Liver (tissue), 9 donors: ENCODE measurements around the gene FER. TPM values are rescaled to one million over a fixed set of nuclear protein-coding genes. Genes with fewer than 3 reads are reported as not detected.

Experiments used
- DNase-seq: peaks from one replicate; pipeline ENCODE4 v3.0.0-alpha.2; 2017; ENCODE audit warnings: low spot score
- H3K27ac ChIP-seq, 2 donors: one replicate each; pipeline ENCODE4 v1.7.0; 2013; ENCODE audit warnings: inconsistent platforms in 2 of 2, low read length in 2 of 2, control low read depth in 1 of 2, low read depth in 1 of 2, mild to moderate bottlenecking in 1 of 2
- H3K27me3 ChIP-seq, 4 donors: one replicate each; pipeline versions ENCODE4 v1.6.1 to v1.7.0; 2013; ENCODE audit warnings: low read length in 3 of 4, inconsistent platforms in 1 of 4, mild to moderate bottlenecking in 1 of 4, moderate library complexity in 1 of 4; ENCODE audit not compliant: control insufficient read depth in 4 of 4, insufficient read depth in 4 of 4
- H3K36me3 ChIP-seq, 4 donors: one replicate each; pipeline versions ENCODE4 v1.6.1 to v1.7.0; 2013; ENCODE audit warnings: low read length in 3 of 4, mild to moderate bottlenecking in 3 of 4, low read depth in 1 of 4, moderate library complexity in 1 of 4; ENCODE audit not compliant: control insufficient read depth in 4 of 4, insufficient read depth in 3 of 4
- H3K4me1 ChIP-seq, 4 donors: one replicate each; pipeline versions ENCODE4 v1.6.1 to v1.7.0; 2013; ENCODE audit warnings: low read length in 3 of 4, mild to moderate bottlenecking in 3 of 4, moderate library complexity in 1 of 4; ENCODE audit not compliant: control insufficient read depth in 4 of 4, insufficient read depth in 4 of 4
- H3K4me3 ChIP-seq, 3 donors: one replicate each; pipeline versions ENCODE4 v1.6.1 to v1.7.0; 2013; ENCODE audit warnings: low read length in 3 of 3, control low read depth in 1 of 3, low read depth in 1 of 3, mild to moderate bottlenecking in 1 of 3
- H3K9ac ChIP-seq, 2 donors: one replicate each; pipeline ENCODE4 v1.7.0; 2013; ENCODE audit warnings: low read length in 2 of 2, mild to moderate bottlenecking in 2 of 2, moderate library complexity in 2 of 2, control low read depth in 1 of 2, low read depth in 1 of 2
- H3K9me3 ChIP-seq, 4 donors: one replicate each; pipeline versions ENCODE4 v1.6.1 to v1.7.0; 2013; ENCODE audit warnings: low read length in 3 of 4; ENCODE audit not compliant: control insufficient read depth in 4 of 4
- EGR1 ChIP-seq, 2 donors: IDR thresholded peaks; 2 replicates each; pipeline ENCODE4 v1.6.1; 2016 to 2018; ENCODE audit warnings: antibody characterized with exemption in 2 of 2, low read depth in 2 of 2
- FOXA1 ChIP-seq: IDR thresholded peaks from 2 replicates; pipeline ENCODE4 v1.6.1; 2016; ENCODE audit warnings: antibody characterized with exemption
- FOXA2 ChIP-seq: IDR thresholded peaks from 2 replicates; pipeline ENCODE4 v1.6.1; 2016; ENCODE audit warnings: antibody characterized with exemption
- GABPA ChIP-seq, 2 donors: IDR thresholded peaks in 1 of 2; conservative IDR thresholded peaks in 1 of 2; 2 replicates each; pipeline ENCODE4 v1.6.1; 2016; ENCODE audit warnings: antibody characterized with exemption in 2 of 2, mild to moderate bottlenecking in 1 of 2, moderate library complexity in 1 of 2
- HNF4A ChIP-seq, 2 donors: conservative IDR thresholded peaks; 2 replicates each; pipeline ENCODE4 v1.6.1; 2016; ENCODE audit warnings: antibody characterized with exemption in 2 of 2, mild to moderate bottlenecking in 2 of 2
- HNF4G ChIP-seq: IDR thresholded peaks from 2 replicates; pipeline ENCODE4 v1.6.1; 2016; ENCODE audit warnings: antibody characterized with exemption
- JUND ChIP-seq, 2 donors: IDR thresholded peaks; 2 replicates each; pipeline ENCODE4 v1.6.1; 2016; ENCODE audit warnings: antibody characterized with exemption in 2 of 2
- NR2F2 ChIP-seq: IDR thresholded peaks from 2 replicates; pipeline ENCODE4 v1.6.1; 2016; ENCODE audit warnings: antibody characterized with exemption
- RAD21 ChIP-seq, 2 donors: IDR thresholded peaks; 2 replicates each; pipeline ENCODE4 v1.6.1; 2016; ENCODE audit warnings: antibody characterized with exemption in 2 of 2, mild to moderate bottlenecking in 2 of 2
- RXRA ChIP-seq, 2 donors: IDR thresholded peaks; 2 replicates each; pipeline ENCODE4 v1.6.1; 2017 to 2018; ENCODE audit warnings: antibody characterized with exemption in 2 of 2, mild to moderate bottlenecking in 1 of 2
- SP1 ChIP-seq: IDR thresholded peaks from 2 replicates; pipeline ENCODE4 v1.6.1; 2018; ENCODE audit warnings: antibody characterized with exemption, mild to moderate bottlenecking
- YY1 ChIP-seq: IDR thresholded peaks from 2 replicates; pipeline ENCODE4 v1.6.1; 2016; ENCODE audit warnings: antibody characterized with exemption, mild to moderate bottlenecking
- WGBS: extraction: QIAGEN DNeasy Blood & Tissue Kit; methylation state at CpG from one replicate; pipeline ENCODE4 v1.1.7; 2013; 5-methylcytosine and 5-hydroxymethylcytosine counted together
- polyA plus RNA-seq, 2 donors: library from polyadenylated mRNA; stranded (reverse) in 1 of 2; unstranded in 1 of 2; fragments of 200-250 nt in 1 of 2; fragments of >200 nt in 1 of 2; fragmentation: Nextera tagmentation in 1 of 2; extraction: Ambion mirVana in 1 of 2; gene quantifications; one replicate each; pipeline versions ENCODE4 v1.2.1 to v1.2.3, GENCODE V29; 2013 to 2015
- total RNA-seq, 2 donors: library from RNA; depleted of rRNA; stranded (reverse); fragments of >200 nt; gene quantifications; one replicate each; pipeline ENCODE4 v1.2.3, GENCODE V29; 2014
- TF ChIP-seq, protein P1 (sequence below): IDR thresholded peaks from 2 replicates; pipeline ENCODE4 v1.6.1; 2016; ENCODE audit warnings: antibody characterized with exemption
- TF ChIP-seq, protein P2 (sequence below): fragments of 150-350 bp; IDR thresholded peaks from 2 replicates; pipeline ENCODE4 v1.5.1; 2017; ENCODE audit warnings: improper control_type of control experiment, low read depth, low read length; ENCODE audit not compliant: missing input control
- TF ChIP-seq, protein P3 (sequence below): IDR thresholded peaks from 2 replicates; pipeline ENCODE4 v1.6.1; 2016; ENCODE audit warnings: antibody characterized with exemption, mild to moderate bottlenecking
- donor health status: healthy.
- donor health status: healthy.
- donor health status: healthy.
- donor health status: healthy.
- donor health status: healthy.

FER gene
- total and polyA plus RNA-seq, 4 donors: 0.83 to 9.8 (median 5.9) TPM

DNA sequence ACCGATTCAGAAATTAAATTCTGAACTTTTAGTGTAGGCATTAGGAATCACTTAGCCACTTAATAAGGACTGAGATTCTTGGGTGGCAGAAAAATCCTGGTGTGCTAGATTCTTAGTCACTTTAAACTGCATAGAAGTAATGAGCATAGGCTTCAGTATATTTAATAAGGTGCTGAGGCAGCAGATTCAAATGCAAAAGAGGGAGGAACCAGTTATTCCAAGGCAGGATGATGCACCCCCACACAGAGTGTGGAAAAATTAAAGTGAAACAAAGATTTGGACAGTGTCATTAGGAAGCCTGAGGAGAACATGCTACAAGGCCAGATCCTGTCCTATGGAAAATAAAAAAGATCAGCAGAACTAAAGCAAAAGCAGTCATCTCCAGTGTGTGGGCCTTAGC, 444.3 kb downstream of the FER start:
- H3K9ac ChIP-seq: no peak overlapping the region
- WGBS: 98% methylated on average over 1 of the region's 1 CpG
- DNase-seq: no peak
- H3K27ac ChIP-seq: no peak overlapping the region
- no peak overlapping the region for H3K4me3 ChIP-seq
- no peaks in the 10 kb centered on the region for H3K9me3 ChIP-seq
- H3K27me3 ChIP-seq: no peaks in the 10 kb centered on the region
- peaks cover 0 to 2% (median 0%) of the 10 kb centered on the region in 4 donors for H3K4me1 ChIP-seq
- no peak for TF ChIP-seq YY1
- TF ChIP-seq HNF4A (conservative IDR thresholded peaks at IDR 0.05): no peak
- TF ChIP-seq EGR1 (IDR thresholded peaks at IDR 0.05; ENCODE audit: low read depth in 2 of 2): no peak
- TF ChIP-seq RAD21 (IDR thresholded peaks at IDR 0.05): no peak
- no peak for TF ChIP-seq NR2F2
- TF ChIP-seq FOXA2: no peak
- TF ChIP-seq, protein P1, sequence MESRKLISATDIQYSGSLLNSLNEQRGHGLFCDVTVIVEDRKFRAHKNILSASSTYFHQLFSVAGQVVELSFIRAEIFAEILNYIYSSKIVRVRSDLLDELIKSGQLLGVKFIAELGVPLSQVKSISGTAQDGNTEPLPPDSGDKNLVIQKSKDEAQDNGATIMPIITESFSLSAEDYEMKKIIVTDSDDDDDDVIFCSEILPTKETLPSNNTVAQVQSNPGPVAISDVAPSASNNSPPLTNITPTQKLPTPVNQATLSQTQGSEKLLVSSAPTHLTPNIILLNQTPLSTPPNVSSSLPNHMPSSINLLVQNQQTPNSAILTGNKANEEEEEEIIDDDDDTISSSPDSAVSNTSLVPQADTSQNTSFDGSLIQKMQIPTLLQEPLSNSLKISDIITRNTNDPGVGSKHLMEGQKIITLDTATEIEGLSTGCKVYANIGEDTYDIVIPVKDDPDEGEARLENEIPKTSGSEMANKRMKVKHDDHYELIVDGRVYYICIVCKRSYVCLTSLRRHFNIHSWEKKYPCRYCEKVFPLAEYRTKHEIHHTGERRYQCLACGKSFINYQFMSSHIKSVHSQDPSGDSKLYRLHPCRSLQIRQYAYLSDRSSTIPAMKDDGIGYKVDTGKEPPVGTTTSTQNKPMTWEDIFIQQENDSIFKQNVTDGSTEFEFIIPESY: no peak
- TF ChIP-seq SP1: no peak
- no peak for TF ChIP-seq JUND (IDR thresholded peaks at IDR 0.05)
- TF ChIP-seq, protein P2, sequence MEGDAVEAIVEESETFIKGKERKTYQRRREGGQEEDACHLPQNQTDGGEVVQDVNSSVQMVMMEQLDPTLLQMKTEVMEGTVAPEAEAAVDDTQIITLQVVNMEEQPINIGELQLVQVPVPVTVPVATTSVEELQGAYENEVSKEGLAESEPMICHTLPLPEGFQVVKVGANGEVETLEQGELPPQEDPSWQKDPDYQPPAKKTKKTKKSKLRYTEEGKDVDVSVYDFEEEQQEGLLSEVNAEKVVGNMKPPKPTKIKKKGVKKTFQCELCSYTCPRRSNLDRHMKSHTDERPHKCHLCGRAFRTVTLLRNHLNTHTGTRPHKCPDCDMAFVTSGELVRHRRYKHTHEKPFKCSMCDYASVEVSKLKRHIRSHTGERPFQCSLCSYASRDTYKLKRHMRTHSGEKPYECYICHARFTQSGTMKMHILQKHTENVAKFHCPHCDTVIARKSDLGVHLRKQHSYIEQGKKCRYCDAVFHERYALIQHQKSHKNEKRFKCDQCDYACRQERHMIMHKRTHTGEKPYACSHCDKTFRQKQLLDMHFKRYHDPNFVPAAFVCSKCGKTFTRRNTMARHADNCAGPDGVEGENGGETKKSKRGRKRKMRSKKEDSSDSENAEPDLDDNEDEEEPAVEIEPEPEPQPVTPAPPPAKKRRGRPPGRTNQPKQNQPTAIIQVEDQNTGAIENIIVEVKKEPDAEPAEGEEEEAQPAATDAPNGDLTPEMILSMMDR: no peak
- no peak for TF ChIP-seq GABPA (IDR thresholded peaks at IDR 0.05 in 1 of 2, conservative IDR thresholded peaks at IDR 0.05 in 1 of 2)
- no peak for TF ChIP-seq FOXA1
- TF ChIP-seq, protein P3, sequence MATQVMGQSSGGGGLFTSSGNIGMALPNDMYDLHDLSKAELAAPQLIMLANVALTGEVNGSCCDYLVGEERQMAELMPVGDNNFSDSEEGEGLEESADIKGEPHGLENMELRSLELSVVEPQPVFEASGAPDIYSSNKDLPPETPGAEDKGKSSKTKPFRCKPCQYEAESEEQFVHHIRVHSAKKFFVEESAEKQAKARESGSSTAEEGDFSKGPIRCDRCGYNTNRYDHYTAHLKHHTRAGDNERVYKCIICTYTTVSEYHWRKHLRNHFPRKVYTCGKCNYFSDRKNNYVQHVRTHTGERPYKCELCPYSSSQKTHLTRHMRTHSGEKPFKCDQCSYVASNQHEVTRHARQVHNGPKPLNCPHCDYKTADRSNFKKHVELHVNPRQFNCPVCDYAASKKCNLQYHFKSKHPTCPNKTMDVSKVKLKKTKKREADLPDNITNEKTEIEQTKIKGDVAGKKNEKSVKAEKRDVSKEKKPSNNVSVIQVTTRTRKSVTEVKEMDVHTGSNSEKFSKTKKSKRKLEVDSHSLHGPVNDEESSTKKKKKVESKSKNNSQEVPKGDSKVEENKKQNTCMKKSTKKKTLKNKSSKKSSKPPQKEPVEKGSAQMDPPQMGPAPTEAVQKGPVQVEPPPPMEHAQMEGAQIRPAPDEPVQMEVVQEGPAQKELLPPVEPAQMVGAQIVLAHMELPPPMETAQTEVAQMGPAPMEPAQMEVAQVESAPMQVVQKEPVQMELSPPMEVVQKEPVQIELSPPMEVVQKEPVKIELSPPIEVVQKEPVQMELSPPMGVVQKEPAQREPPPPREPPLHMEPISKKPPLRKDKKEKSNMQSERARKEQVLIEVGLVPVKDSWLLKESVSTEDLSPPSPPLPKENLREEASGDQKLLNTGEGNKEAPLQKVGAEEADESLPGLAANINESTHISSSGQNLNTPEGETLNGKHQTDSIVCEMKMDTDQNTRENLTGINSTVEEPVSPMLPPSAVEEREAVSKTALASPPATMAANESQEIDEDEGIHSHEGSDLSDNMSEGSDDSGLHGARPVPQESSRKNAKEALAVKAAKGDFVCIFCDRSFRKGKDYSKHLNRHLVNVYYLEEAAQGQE: no peak
- H3K36me3 ChIP-seq: peaks cover 0 to 5% (median 2%) of the 10 kb centered on the region in 4 donors

DNA sequence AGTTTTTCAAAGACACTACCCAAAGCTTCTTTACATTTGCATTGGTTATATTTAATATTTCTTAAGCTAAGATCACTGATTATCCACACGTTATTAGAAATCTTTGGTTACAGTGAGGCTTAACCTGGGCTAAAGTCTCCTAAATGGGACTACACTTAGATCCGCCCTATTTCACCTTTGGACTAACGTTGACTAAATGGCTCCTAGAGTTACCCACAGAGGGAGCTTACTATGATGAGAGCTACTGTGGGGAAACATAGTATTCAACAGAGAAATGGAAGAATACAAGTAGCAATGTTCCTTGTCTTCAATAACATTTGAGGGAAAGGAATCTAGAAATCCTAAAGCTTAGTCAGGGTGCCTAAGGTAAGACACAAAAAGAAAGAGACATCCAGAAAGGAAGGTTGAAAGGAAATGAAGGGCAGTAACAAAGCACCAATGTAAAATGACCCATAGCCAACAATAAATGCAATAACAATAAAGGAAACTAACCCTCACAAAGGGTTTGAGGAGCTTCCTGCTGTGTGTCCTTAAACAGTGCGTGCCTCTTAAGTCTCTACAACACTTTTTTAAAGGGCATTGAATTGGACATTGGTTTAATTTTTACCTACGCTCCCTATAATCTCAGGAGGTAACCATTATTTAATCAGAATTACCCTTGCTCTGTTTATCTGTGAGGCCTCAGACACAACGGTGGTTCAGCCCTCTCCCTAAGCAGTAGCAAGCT, 445.0 kb downstream of the FER start:
- WGBS: 87% methylated on average over 6 of the region's 6 CpGs
- Histone ChIP-seq H3K9ac (no peak overlapping the region), H3K9me3 (no peaks in the 10 kb centered on the region), H3K4me3 (no peak overlapping the region), H3K4me1 (peaks cover 0 to 2% (median 0%) of the 10 kb centered on the region in 4 donors), H3K27ac (no peak overlapping the region), H3K27me3 (no peaks in the 10 kb centered on the region), H3K36me3 (peaks cover 0 to 2% (median 0%) of the 10 kb centered on the region in 4 donors)
- no peak for DNase-seq
- TF ChIP-seq GABPA (IDR thresholded peaks at IDR 0.05 in 1 of 2, conservative IDR thresholded peaks at IDR 0.05 in 1 of 2) (no peak), RXRA (IDR thresholded peaks at IDR 0.05) (no peak), RAD21 (IDR thresholded peaks at IDR 0.05) (no peak), JUND (IDR thresholded peaks at IDR 0.05) (no peak), FOXA2 (no peak), FOXA1 (no peak), HNF4G (no peak)
- TF ChIP-seq, protein P3: no peak
- TF ChIP-seq, protein P1: no peak
